G401 (cell line): Measurements from ENCODE around the gene U2SURP. TPM values are rescaled to one million over a fixed set of nuclear protein-coding genes. Genes with fewer than 3 reads are reported as not detected.
"Not testable (repeated sequence)": the region's sequence is repeated elsewhere in the genome, so short reads cannot be mapped to it uniquely, and the experiment has no call there.

Experiments used
- DNase-seq: peaks from one replicate; pipeline ENCODE4 v3.0.0-alpha.2; 2015; ENCODE audit warnings: low spot score
- in situ Hi-C: cut with HindIII; loops from 2 replicates; pipeline ENCODE4 v1.10.0; 2016; ENCODE audit warnings: low sequenced_read_pairs, mixed read lengths
- total RNA-seq: library from RNA; depleted of rRNA; stranded (reverse); fragments of >200 nt; shearing (Covaris generic); gene quantifications from 2 replicates; pipeline ENCODE4 v1.2.3, GENCODE V29; 2014

Gene U2SURP
- total RNA-seq, 1 experiment from 2014 or later, result 97.3 TPM

DNA sequence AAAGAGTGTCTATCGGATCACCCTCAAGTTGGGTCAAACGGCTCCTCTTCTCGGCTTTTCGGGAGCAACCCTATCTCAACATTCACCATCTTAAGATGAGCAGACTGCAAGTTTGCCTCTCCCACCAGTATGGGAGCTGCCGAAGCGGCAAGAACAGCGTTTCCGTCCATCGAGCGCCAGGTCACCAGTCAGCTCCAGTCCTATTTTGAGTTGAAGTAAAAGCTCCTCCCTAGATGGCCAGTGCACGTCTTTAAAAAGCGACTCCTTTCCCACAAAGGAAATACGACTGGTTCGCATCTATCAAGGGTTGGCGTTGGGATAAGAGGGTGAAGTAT is 369 bp upstream of the U2SURP start:
- in situ Hi-C loops, result no loop called here
- DNase-seq, result no peak

GRCh38 chr3:143002083-143002712 is 828 bp downstream of the U2SURP start:
- in situ Hi-C loops, result no loop called here
- DNase-seq, result no peak

DNA sequence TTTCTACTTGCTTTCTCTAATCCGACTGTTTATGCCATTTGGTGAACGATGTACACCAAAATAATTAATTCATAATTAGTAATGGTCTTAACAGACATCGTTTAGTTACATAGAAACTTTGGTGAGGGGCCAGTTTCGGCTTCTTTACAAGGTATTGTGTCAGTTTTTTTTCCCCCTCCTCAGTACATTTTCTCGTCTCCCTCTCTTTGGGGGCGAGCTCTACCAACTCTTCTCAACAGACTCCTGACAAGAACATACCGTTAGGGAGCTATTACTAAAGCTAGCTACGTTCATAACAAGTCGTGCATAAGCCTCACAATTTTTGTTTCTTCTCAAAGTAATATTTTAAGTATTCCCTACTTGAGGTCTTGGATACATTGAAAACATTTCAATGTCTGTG is 1.4 kb downstream of the U2SURP start:
- in situ Hi-C loops, result no loop called here
- no peak for DNase-seq

DNA sequence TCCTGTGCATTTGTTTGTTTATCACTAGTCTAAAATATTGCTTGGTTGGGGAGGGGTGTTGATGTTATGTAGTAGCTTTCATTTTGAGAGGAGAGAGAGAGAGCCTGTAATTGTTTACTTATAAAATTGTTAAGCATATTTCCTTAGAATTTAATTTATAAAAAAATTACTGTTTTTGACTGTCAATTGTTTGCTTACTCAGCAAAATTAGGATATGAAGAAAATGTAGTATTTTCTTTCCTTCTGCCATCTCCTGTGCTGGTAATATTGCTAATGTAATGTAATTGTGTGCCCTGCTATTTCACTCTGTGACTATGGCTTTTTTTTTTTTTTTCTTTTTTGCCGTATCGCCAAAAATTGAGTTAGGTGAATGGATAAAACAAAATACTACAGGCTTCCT is 3.5 kb downstream of the U2SURP start:
- no peak for DNase-seq
- in situ Hi-C loops, result no loop called here

DNA sequence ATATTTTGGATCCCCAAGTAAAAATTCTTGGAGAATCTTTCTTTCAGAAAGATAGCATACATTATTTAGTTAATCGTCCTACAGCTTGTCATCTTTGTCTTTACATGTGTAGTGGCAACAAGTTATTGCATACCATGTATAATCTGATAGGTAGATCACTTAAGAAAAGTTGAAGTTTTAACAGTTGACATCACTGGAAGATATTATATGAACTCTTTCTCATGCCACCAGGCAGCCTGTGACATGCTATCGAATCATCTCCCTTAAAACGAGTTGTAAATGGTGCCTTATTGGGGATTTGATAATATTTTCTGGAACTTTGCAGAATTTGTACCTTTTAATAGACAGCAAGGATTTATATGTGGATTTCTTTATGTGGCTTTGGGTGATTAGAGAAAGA is 8.7 kb downstream of the U2SURP start:
- no peak for DNase-seq
- in situ Hi-C loops, result no loop called here

DNA sequence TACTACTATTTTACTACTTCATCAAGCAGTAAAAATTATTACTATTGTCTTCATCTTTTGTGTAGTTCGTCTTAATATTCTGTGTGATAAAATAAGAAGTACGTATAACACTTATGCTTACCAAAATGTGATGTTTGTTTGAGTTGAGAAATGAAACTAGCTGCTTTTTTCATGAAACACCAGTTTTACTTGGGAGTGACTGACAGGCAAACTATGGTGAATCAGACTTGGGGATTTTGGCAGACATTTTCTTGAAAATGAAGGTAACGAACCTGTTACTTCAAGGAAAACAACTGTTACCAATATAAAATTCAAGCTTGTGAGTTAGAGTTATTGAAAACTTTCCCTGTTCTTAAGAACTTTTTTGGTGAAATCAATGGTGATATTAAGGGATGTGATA is 10.3 kb downstream of the U2SURP start:
- in situ Hi-C loops, result no loop called here
- DNase-seq, result no peak

DNA sequence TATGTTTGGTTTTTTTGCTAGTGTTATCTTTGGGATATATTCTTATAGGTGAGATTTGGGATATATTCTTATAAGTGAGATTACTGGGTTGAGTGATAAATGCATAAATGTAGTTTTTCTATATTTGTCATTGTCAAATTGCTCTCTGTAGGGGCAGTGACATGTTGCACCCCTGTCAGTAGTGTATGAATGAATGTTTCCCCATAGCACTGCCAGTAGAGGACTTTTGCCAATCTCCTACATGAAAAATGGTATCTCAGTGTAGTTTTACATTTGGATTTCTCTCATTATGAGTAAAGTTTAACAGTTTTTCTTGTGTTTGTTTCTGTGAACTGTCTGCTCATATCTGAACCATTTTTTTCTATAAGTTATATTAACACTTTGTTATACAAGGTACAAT is 13.6 kb downstream of the U2SURP start:
- in situ Hi-C loops, result no loop called here

DNA sequence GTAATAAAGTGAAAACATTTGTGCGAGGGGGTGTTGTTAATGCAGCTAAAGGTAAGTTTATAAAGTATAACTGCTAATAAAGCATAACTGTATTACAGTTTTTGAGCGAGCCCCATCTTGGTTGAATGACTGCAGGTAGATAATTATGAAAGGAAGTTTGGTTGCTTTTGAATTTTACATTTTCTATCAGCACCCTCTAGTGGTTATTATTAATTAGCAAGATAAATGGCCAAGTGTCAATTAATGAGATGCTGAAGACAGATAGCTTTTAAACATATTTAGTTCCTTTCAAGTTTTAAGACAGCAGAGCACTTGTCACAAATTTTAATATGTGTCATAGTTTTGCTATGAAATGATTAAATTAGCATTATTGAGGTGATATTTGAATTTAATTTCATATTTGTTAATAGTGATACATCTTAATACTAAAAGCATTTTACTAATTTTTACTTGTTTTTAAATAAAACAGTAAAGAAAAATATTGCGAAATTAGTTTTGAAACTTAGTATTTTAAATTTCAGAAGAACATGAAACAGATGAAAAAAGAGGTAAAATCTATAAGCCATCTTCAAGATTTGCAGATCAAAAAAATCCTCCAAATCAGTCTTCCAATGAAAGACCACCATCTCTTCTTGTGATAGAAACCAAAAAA is 15.1 kb downstream of the U2SURP start:
- in situ Hi-C loops, result no loop called here
- DNase-seq, result peak; percentile 33

More for the DNA sequence above, 13.6 kb downstream of the U2SURP start:
- no peak for DNase-seq

- in situ Hi-C loops, result no loop called here
- no peak for DNase-seq
Observed at GRCh38 chr3:143024351-143024960, 23.1 kb downstream of the U2SURP start.

DNA sequence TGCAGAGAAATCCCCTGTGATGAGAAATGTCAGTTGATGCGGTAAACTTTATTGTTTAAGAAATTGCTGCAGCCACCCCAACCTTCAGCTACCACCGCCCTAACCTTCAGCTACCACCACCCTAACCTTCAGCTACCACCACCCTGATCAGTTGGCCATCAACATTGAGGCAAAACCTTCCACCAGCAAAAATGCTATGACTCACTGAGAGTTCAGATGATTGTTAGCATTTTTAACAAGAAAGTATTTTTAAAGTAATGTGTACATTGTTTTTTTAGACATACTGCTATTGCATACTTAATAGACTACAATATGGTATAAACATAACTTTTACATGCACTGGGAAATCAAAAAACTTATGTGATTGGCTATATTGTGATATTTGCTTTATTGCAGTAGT is 30.0 kb downstream of the U2SURP start:
- in situ Hi-C loops, result no loop called here
- no peak for DNase-seq

GRCh38 chr3:143031796-143032387 is 30.5 kb downstream of the U2SURP start:
- in situ Hi-C loops, DNase-seq: not testable (repeated sequence)

- no peak for DNase-seq
- in situ Hi-C loops, result no loop called here
Observed at GRCh38 chr3:143035466-143036211, 34.3 kb downstream of the U2SURP start.

DNA sequence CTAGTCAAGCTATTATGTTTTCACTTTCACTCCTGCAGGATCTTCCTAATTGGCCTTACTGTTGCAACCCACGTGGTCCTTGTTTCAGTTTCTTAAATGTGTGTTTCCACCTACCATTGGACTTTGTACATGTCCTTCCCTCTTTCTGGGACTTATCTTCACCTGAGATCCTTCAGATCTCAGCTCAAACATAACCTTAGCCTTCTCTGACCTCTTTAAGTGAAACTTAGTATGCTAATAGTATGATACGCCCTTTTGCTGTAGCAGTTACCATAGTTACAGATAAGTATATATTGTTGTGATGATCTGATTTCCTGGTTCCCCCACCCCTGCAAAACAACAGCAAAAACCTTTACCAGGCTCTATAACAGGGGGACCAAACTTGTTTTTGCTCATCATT is 35.2 kb downstream of the U2SURP start:
- no peak for DNase-seq
- in situ Hi-C loops, result no loop called here

- in situ Hi-C loops, result no loop called here
- DNase-seq, result no peak
Observed at GRCh38 chr3:143037867-143038266, 36.5 kb downstream of the U2SURP start.

- in situ Hi-C loops, result no loop called here
- peak; percentile 16 for DNase-seq
Observed at GRCh38 chr3:143040261-143040879, 39.0 kb downstream of the U2SURP start.

- no peak for DNase-seq
- in situ Hi-C loops, result no loop called here
Observed at GRCh38 chr3:143041903-143042302, 40.5 kb downstream of the U2SURP start.

GRCh38 chr3:143045639-143046038 is 44.3 kb downstream of the U2SURP start:
- in situ Hi-C loops, result no loop called here

GRCh38 chr3:143046075-143046474 is 44.7 kb downstream of the U2SURP start:
- in situ Hi-C loops, DNase-seq: not testable (repeated sequence)

More at GRCh38 chr3:143045639-143046038, 44.3 kb downstream of the U2SURP start:
- DNase-seq, result no peak

DNA sequence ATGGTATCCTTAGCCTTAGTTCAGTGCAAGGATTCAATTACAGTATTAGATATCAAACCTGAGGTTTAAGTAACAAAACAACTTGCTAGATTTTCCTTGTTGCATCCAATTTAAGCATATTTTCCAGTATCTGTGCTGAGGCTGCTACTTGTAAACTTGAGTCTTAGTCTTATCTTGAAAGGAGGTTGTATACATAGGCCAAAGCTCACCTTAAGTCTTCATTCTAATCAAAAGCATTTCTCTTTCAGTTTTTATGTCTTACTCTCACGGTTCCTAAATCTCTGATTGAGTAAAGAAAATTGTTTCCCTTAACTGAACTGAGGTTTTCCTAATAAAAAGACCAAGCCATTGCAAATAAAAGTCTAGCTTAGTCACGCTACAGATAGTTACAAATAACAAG is 52.6 kb downstream of the U2SURP start:
- in situ Hi-C loops, result no loop called here
- no peak for DNase-seq
